ENCODE results near the gene CUL3.

CUL3 gene

DNA sequence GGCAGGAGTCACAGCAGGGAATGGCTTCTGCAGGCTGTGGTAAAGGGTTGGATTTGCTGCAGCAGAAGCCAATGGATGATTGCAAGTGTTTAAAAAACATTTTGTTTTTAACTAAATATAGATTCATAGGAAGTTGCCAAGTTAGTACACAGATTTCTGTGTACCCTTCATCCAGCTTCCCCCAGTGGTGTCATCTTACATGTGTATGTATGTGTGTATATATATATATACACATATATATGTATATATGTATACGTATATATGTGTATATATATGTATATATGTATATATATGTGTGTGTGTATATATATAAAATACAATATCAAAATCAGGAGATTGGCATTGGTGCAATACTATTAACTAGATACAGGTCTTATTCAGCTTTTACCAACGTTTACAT lies 164.1 kb downstream of the CUL3 start:
- DNase-seq (ENCODE audit: low spot score) = no peak
